Erythroblast (primary cell): ENCODE measurements around the gene ATP4A.

ENCODE experiments used
- GATA1 ChIP-seq: IDR thresholded peaks from 2 replicates; pipeline ENCODE4 v1.6.1; 2011; ENCODE audit warnings: low read depth, mild to moderate bottlenecking, control low read depth, low read length, moderate library complexity
- POLR2A ChIP-seq: IDR thresholded peaks from 2 replicates; pipeline ENCODE4 v1.6.1; 2011; ENCODE audit warnings: mild to moderate bottlenecking, low read length

- TF ChIP-seq POLR2A (no peak), GATA1 (no peak)
Measured at GRCh38 chr19:35565016-35565856, 1.8 kb upstream of the ATP4A start.
